GM19239 (cell line): ENCODE data around the gene HEPACAM.

Source experiments
- DNase-seq: peaks from one replicate; pipeline ENCODE4 v3.0.0; 2011; ENCODE audit warnings: low spot score; ENCODE audit not compliant: insufficient read length
- FAIRE-seq: peaks from 2 replicates; lab custom pipeline; 2011; peaks lifted over from hg19 to GRCh38; lab: Jason Lieb, UNC

Gene HEPACAM

GRCh38 chr11:124944565-124944964, 8.7 kb upstream of the HEPACAM start:
- FAIRE-seq (no peak), DNase-seq (no peak)

- no peak for DNase-seq
- FAIRE-seq = no peak
These were observed 7.9 kb upstream of the HEPACAM start for GRCh38 chr11:124943741-124944140.

GRCh38 chr11:124943254-124943616, 7.4 kb upstream of the HEPACAM start:
- no peak for DNase-seq

GRCh38 chr11:124942466-124943253, 6.8 kb upstream of the HEPACAM start:
- FAIRE-seq = no peak
- DNase-seq = no peak

More at GRCh38 chr11:124943254-124943616, 7.4 kb upstream of the HEPACAM start:
- FAIRE-seq = no peak

GRCh38 chr11:124941703-124942102, 5.9 kb upstream of the HEPACAM start:
- FAIRE-seq = no peak
- no peak for DNase-seq

GRCh38 chr11:124938970-124939369, 3.1 kb upstream of the HEPACAM start:
- DNase-seq (no peak), FAIRE-seq (no peak)

GRCh38 chr11:124938206-124938765, 2.4 kb upstream of the HEPACAM start:
- DNase-seq = no peak
- no peak for FAIRE-seq

GRCh38 chr11:124937336-124937935, 1.6 kb upstream of the HEPACAM start:
- FAIRE-seq = no peak

GRCh38 chr11:124934862-124935547, 842 bp downstream of the HEPACAM start:
- FAIRE-seq (no peak), DNase-seq (no peak)

More at GRCh38 chr11:124937336-124937935, 1.6 kb upstream of the HEPACAM start:
- DNase-seq = no peak

- DNase-seq (no peak), FAIRE-seq (no peak)
These were observed 5.0 kb downstream of the HEPACAM start for GRCh38 chr11:124930799-124931198.

- FAIRE-seq = no peak
- DNase-seq = no peak
These were observed 6.7 kb downstream of the HEPACAM start for GRCh38 chr11:124928942-124929665.

- DNase-seq (no peak), FAIRE-seq (no peak)
These were observed 12.6 kb downstream of the HEPACAM start for GRCh38 chr11:124923296-124923695.

- no peak for DNase-seq
- FAIRE-seq = no peak
These were observed 13.0 kb downstream of the HEPACAM start for GRCh38 chr11:124922831-124923230.

- FAIRE-seq = no peak
- peak; percentile 40 for DNase-seq
These were observed 14.8 kb downstream of the HEPACAM start for GRCh38 chr11:124920870-124921609.

- FAIRE-seq (no peak), DNase-seq (no peak)
These were observed 15.5 kb downstream of the HEPACAM start for GRCh38 chr11:124920356-124920755.

GRCh38 chr11:124919898-124920297, 15.9 kb downstream of the HEPACAM start:
- DNase-seq (no peak), FAIRE-seq (no peak)

GRCh38 chr11:124918950-124919349, 16.9 kb downstream of the HEPACAM start, which contains the start of gene HEPN1:
TSS of gene HEPN1 (plus strand) at chr11:124919250.
- FAIRE-seq = no peak

GRCh38 chr11:124917115-124917637, 18.7 kb downstream of the HEPACAM start:
- DNase-seq (no peak), FAIRE-seq (no peak)

More at GRCh38 chr11:124918950-124919349, 16.9 kb downstream of the HEPACAM start, which contains the start of gene HEPN1:
- DNase-seq = no peak

- no peak for DNase-seq
- no peak for FAIRE-seq
These were observed 19.5 kb downstream of the HEPACAM start for GRCh38 chr11:124916370-124916710.
